HT-29 (cell line): ENCODE measurements around the gene SUZ12. TPM values are rescaled to one million over a fixed set of nuclear protein-coding genes. Genes with fewer than 3 reads are reported as not detected.
"Not testable (repeated sequence)": the region's sequence is repeated elsewhere in the genome, so short reads cannot be mapped to it uniquely, and the experiment has no call there.

Source experiments
- DNase-seq: peaks from one replicate; pipeline ENCODE4 v3.0.0-alpha.2; 2015; ENCODE audit warnings: low spot score
- total RNA-seq: library from RNA; depleted of rRNA; stranded (reverse); fragments of >200 nt; shearing (Covaris generic); gene quantifications from 2 replicates; pipeline ENCODE4 v1.2.3, GENCODE V29; 2014; rRNA removed

SUZ12 gene
- total RNA-seq: 15.5 and 19.5 TPM in 2 replicates

DNA sequence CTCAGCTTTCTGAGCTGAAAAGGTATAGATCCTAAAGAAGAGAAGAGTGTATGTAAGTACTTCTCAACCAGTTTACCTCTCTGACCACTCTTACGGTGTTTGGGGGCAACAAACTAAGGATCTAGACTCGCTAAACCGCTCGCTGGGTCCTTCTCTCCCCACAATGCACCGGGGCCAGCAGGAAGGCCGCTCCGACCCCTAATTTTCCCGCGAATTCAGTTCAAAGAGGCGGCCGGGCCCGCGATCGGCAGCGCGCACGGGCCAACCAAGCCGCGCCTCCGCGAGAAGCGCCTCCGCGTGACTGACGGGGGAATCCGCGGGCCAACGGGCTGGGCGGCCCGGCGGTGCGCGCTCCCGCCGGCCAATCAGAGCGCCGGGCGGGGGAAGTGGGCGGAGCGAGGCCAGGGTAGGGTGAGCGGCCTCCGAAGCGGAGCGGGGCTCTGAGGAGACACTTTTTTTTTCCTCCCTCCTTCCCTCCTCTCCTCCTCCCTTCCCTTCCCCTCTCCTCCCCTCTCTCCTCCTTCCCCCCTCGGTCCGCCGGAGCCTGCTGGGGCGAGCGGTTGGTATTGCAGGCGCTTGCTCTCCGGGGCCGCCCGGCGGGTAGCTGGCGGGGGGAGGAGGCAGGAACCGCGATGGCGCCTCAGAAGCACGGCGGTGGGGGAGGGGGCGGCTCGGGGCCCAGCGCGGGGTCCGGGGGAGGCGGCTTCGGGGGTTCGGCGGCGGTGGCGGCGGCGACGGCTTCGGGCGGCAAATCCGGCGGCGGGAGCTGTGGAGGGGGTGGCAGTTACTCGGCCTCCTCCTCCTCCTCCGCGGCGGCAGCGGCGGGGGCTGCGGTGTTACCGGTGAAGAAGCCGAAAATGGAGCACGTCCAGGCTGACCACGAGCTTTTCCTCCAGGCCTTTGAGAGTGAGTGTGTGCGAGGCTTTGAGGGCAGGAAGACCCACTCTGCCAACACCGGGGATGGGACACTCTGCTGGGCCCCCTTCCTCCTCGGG, at the start of gene SUZ12:
SUZ12 (plus strand) TSS at position 393 of the 995 bp plus-strand sequence; CDS start at position 633, 240 bp downstream.
- DNase-seq: peak; percentile 91

DNA sequence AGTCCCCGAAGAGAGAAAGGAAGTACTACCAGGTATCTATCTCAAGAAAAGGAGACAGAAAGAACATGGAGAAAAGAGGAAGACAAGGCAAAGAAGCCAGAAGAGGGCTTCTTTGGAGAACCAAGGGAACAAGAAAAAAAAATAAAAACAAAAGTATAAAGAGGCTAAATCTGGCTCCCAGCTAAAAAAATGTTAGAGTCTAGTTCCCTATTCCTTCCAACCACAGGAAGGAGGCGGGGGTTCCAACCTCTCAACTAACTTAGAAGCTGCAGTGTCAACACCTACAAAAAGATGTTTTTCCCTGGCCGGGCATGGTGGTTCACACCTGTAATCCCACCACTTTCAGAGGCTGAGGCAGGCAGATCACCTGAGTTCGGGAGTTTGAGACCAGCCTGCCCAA, 48.7 kb upstream of the SUZ12 start:
- DNase-seq: no peak

DNA sequence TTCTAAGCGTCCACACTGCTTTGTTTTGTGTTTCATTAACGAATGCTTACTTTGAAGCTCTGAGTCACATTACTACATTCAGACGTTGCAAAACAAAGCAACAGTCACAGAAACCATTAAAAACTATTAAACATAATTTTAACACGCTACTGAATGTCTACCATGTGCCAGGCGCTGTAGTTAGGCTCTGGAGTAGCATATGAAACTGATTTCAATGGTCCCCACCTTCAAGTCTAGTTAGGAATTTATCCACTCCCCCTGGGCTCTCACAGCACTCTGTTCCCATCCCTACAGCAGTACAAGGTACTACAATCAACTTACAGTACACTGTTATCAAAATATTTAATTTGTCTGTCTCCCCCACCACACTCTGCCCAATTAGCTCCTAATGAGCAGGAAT, 35.9 kb upstream of the SUZ12 start:
- peak; percentile 60 for DNase-seq

DNA sequence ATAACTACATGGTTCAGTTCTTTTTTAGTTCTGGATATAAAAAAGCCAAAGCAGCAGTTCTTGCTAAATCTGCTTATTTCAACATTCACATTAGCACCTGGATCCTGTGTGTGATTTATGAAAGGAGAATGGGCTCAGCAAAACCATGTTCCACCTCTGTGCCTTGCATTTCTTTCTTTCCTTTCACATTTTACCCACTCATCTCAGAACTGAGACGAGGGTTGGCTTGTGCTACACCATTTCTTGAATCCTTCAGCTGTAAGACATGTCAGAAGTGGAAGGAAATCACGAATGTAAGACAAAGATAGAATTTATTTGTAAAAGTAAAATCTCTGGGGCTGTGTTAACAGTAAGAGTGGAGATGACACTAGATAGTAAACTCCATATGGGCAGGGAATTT, 34.1 kb upstream of the SUZ12 start:
- no peak for DNase-seq

DNA sequence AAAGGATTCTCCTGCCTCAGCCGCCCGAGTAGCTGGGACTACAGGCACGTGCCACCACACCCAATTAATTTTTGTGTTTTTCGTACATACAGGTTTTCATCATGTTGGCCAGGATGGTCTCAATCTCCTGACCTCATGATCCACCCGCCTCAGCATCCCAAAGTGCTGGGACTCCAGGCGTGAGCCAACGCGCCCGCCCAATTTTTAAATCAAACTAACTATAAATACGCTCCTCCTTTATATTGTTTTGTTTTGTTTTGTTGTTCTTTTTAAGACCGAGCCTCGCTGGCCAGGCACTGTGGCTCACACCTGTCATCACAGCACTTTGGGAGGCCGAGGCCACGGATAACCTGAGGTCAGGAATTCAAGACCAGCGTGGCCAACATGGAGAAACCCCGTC, 33.4 kb upstream of the SUZ12 start:
- no peak for DNase-seq

DNA sequence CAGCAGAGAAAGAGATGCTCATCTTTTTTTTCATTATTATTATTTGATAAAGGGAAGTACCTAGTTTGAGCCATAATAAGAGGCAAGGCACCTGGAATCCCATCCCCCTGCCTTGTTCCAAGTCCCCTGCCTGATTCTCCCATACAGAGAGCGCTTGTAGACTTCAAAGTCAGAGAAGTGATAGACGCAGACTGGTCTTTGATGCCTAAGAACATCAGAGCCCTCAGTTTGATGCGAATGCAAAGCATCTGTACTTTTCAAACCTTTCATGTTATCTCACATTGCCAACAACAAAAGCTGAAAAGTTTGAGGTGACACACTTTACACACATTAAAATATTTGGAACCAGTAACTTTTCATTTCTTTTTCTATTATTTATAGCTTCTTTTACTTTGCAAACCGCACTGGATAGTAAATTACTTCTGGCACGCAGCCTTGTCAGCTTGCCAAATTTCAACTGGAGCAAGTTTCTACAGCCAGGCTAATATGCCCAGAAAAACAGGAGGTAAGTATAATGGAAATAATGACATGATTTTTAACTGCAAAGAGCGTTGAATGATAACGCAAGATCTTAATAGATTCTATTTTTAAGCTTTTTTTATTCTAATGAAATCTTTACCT, 29.4 kb upstream of the SUZ12 start:
- no peak for DNase-seq

DNA sequence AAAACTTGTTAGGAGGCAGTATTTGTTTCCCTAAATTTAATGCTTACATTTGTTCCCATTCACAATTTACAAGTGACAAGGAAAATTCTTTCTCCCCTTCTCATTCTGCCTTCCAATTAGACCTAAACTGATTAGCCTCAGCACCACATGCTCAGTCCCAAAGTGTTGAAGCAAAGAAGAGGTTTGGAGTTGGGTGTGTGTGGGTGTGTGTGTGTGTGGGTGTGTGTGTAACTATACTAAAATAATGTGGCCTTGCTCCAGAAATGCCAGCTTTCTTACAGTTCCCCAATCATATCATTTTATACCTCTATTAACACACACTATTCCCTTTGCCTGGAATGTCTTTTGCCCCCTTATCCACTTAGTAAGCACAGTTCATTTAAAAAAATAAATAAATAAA, 28.4 kb upstream of the SUZ12 start:
- no peak for DNase-seq

DNA sequence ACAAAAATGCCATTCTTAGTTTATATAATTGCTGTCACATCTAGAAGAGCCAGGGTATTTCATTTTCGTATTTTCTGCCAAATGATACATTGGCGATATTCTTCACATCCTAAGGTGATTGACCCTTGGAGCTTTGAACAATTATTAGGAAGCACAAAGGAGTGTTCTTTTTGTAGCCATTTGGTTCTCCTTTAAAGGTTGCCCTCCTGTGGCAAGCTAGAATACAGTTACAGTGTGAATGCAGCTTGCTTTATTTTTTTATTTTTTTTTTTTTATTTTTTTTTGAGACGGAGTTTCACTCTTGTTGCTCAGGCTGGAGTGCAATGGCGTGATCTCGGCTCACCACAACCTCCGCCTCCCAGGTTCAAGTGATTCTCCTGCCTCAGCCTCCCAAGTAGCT, 24.1 kb upstream of the SUZ12 start:
- not testable (repeated sequence) for DNase-seq

DNA sequence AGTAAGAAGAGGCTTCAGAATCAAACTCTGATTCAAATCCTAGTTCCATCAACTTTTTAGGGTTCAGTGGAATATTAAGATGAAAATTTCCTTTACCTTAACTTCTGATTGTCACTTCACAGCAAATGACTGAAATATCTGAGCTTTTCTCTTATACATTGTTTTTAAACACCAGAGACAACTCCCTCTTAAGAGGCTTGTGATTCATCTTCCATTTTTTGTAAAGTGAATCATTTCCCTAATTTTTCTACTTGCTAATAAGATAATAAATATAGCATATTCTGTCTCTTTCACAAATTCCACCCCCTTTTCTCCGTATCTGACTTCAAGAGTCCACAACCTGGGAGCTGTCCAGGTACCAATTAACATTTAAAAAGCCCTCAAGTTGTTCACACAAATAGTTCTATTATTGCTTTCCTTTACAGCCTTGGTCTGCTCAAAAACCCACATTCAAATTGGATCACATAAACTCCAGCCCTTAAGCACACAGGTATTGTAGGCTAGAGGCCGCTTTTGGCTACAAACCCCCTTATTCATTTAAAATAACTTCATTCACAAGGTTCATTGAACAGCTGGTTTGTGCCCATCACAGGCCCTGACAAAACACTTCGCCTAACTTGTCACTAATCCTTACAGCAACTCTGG, 21.2 kb upstream of the SUZ12 start:
- no peak for DNase-seq

DNA sequence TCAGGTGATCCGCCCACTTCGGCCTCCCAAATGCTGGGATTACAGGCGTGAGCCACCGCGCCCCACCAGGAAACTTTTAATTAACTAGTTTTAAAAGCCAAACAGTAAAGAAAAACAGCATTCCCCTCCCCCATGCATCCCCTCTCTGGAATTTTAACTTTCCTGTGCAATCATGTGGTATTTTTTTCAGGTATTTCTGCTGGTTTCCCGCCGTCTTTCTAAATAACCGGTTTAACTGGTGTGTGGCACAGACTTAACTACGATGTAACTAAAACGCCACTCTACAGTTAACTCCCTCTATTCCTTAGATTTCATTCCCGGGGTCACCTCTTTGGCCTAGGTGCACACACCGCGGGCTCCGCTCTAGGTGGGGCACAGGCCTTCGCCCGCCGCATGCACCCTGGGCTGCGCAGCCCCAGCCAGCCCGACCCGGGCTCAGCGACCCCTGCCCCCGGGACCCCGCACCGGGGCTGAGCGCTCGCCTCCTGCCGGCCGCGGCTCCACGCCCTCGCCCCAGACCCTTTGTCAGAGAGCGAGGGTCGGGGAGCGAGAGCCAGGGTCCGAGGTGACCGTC, 20.2 kb upstream of the SUZ12 start:
- no peak for DNase-seq

DNA sequence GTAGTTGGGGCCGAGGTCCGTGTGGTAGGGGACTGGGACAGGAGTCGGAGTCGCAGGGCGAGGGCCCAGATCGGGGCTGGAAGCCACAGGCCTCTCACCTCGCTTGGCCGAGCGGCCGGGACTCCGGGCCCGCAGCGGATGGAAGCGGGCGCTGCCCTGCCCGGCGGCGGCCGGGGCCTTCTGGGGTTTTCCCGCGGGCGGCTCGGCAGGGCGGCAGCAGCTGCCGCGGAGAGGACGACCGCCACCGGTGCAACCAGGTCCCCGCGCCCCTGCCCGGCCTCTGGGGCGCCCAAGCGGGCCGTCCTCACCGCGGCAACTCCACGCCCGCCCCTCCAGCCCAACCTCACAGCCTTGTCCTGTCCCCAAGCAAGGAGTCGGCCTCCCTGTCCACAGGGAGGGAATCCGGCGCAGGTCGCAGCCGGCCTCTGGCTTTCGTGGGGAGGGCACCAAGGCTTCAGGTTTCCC, 19.7 kb upstream of the SUZ12 start:
- DNase-seq: no peak

DNA sequence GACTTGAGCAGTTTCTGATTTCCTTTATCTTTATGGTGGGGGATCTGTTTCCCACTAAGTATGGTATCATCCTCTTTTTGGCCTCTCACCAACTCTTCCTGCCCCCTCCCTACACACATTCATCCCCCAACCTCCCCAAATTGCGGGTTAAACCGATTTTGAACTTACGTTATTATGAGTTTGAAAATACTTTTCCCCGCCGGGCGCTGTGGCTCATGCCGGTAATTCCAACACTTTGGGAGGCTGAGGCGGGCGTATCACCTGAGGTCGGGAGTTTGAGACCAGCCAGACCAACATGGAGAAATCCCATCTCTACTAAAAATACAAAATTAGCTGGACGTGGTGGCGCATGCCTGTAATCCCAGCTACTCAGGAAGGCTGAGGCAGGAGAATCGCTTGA, 19.1 kb upstream of the SUZ12 start:
- not testable (repeated sequence) for DNase-seq

DNA sequence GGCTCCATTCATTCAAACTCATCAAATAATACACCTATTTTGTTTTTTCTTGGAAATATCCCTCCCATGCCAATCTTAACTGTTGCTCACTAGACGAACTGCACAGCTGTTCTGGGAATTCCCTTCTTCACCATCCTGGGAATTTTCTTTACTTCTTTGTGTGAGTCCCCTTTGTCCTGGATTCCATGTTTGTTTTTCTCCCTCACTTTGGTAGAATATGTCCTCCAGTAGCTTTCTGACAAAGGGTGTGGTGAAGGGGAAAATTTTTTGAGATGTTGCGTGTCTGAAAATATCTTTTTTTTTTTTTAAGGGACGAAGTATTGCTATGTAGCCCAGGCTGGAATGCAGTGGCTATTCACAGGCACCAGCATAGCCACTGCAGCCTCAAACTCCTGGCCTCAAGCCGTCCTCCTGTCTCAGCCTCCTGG, 18.1 kb upstream of the SUZ12 start:
- no peak for DNase-seq

DNA sequence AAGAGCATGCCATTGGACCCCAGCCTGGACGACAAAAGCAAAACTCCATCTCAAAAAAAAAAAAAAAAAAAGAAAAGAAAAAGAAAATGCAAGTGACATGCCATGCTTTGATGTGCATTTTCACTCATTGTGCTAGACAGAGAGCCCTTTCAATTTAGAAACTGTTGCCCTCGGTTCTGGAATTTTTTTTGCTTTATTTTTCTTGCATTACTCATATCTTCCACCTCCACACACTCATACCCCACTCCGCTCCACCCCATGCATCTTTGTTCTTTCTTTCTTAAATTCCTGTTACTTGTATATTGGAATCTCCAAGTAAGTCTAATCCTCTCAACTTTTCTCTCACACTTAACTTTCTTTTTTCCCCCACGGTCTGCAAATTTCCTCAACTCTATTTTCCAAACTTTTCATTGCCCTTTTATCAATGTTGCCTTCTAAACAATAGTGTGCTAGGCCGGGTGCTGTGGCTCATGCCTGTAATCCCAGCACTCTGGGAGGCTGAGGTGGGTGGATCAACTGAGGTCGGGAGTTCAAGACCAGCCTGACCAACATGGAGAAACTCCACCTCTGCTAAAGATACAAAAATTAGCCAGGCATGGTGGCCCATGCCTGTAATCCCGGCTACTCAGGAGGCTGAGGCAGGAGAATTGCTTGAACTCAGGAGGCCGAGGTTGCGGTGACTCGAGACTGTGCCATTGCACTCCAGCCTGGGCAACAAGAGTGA, 16.8 kb upstream of the SUZ12 start:
- no peak for DNase-seq

DNA sequence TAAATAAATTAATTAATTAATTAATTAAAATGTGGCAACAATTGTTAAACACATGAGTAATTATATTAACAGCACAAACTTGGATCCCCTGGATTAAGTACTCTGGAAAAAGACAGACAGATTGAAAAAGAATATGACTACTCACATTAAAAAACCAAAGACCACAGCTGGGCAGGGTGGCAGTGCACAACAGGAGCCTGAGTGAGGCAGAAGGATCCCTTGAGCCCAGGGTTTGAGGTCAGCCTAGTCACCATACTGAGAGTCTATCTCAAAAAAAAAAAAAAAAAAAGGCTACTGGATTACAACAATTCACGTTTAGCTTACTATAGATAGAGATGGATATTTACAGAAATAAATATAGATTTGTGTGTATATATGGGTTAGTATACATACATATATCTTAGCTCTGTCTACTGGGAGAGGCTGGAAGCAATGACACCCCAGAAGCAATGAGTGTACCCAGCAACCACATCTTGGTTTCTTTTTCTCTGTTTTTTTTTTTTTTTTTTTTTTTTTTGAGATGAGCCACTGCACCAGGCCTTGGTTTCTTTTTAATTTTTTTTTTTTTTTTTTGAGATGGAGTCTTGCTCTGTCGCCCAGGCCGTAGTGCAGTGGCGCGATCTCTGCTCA, 10.6 kb upstream of the SUZ12 start:
- no peak for DNase-seq

DNA sequence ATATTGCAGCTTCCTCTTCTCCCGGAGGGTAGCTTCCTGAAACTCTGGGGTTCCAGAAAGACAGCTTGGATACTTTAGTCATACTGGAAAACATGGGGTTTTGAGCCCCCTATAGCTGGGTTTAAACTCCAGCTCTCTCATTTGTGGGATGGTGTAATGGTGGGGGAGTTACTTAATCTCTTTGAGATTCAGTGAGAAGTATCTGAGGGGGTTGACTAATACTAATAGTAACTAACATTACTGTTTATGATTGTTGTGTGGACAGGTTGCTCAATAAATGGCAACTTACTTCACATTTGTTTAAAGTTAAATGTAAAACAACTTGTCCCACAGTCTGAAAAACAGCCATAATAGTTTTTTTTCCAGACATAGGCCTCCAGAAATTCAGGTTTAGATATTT, 5.1 kb upstream of the SUZ12 start:
- no peak for DNase-seq

DNA sequence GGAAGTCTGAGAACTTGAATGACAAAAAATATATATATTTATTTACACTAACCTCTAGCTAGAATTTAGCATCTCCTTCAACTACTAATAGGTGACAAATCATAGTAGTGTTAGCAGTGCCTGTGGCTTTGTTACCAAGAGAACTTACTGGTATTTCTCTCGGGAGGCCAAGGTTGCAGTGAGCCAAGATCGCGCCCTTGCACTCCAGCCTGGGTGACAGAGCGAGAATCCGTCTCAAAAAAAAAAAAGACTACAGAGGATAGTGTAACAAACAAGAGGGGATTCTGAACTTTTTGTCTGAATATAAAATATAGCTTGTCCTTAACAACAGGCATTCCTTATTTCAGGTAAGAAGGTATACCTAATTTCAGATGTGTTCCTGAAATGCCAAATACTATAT, 1.3 kb upstream of the SUZ12 start:
- no peak for DNase-seq

DNA sequence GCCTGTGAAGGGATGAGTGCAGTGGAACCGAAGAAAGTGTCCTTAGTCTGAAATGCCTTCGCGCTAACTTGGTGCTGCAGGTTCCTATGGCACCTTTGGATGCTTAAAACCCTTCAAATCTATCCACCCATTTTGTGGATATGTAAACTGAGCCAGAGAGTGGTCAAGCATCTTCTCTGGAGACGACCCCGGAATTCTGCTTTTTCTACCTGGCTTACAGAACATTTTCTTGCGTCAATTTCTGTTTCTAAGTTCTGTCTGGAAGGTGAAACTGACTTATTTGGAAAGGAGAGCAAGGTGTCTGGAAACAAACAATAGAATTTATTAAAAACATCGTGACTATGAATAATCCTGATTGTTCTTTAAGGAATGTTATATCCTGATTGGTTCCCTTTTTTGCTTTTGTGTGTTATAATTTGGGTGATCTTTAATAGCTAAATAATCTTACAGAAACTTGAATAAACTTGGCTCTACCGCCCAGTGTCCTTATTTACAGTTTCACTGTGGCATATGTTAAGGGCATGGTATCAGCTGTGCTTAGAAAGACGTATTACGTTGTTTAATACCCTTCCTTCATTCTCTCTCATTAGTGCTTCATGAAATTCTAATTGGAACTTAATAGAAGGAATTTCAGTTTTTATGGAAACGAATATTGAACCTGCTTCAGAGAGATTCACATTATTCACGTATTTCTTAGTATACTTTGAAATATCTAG, 1.3 kb downstream of the SUZ12 start:
- peak; percentile 45 for DNase-seq

DNA sequence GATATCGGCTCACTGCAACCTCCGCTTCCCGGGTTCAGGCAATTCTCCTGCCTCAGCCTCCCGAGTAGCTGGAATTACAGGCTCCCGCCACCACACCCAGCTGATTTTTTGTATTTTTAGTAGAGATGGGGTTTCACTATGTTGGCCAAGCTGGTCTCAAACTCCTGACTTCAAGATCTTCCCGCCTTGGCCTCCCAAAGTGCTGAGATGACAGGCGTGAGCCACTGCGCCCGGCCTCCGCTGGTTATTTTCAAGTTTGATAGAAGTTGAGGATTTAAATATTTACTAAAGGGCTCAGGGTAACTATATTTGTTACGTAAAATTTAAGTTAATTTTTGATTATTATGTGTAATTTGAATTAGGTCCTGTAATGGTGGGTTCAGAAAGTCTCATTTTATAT, 5.1 kb downstream of the SUZ12 start:
- DNase-seq: not testable (repeated sequence)

DNA sequence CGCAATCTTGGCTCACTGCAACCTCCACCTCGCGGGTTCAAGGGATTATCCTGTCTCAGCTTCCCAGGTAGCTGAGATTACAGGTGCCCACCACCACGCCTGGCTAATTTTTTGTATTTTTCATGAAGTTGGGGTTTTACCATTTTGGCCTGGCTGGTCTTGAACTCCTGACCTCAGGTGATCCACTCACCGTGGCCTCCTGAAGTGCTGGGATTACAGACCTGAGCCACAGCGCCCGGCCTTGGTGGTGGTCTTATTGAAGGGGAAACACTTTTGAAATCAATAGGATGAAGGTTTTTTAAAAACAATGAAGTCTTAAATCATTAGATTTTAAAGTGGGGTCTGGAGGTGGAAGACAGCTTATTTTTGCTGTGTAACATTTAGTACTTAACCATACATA, 5.6 kb downstream of the SUZ12 start:
- DNase-seq: not testable (repeated sequence)
